ENCODE data around the gene DEDD. TPM values are rescaled to one million over a fixed set of nuclear protein-coding genes. Genes with fewer than 3 reads are reported as not detected.

The DEDD gene
- total RNA-seq, 1 experiment from 2014 or later = 39.2 TPM

- TF ChIP-seq IRF1 (CRISPR knock-in tag; IDR thresholded peaks at IDR 0.05) (no peak), ATF2 (CRISPR knock-in tag; IDR thresholded peaks at IDR 0.05; ENCODE audit: borderline replicate concordance, low read depth) (no peak), ZNF263 (CRISPR knock-in tag; IDR thresholded peaks at IDR 0.05; ENCODE audit: low read depth) (no peak), E2F5 (CRISPR knock-in tag; IDR thresholded peaks at IDR 0.05) (no peak), ZNF416 (CRISPR knock-in tag; IDR thresholded peaks at IDR 0.05) (no peak), HMGXB4 (CRISPR knock-in tag; IDR thresholded peaks at IDR 0.05) (no peak), FOXK1 (CRISPR knock-in tag; IDR thresholded peaks at IDR 0.05) (no peak), ZNF425 (CRISPR knock-in tag; conservative IDR thresholded peaks at IDR 0.05) (no peak), NFE2L1 (CRISPR knock-in tag; IDR thresholded peaks at IDR 0.05) (no peak)
These were observed 36.4 kb upstream of the DEDD start (continued) for GRCh38 chr1:161168906-161169305.

- Mint-ChIP-seq H3K4me3 (peak overlapping the region; percentile 79), H3K4me1 (peaks cover 8% of the 10 kb centered on the region), H3K36me3 (peaks cover 27% of the 10 kb centered on the region), H3K9me3 (no peaks in the 10 kb centered on the region), H3K27ac (peak overlapping the region; percentile 13), H3K27me3 (ENCODE audit: low read depth) (no peaks in the 10 kb centered on the region)
- ChIA-PET POLR2A (interaction anchor here (0.6 to 2.5 kb wide), 6 partner anchors 10 to 59 kb away, joined by 3 to 13 read pairs (median 6); partner anchors contain the start of genes ADAMTS4, B4GALT3, DEDD and TOMM40L), CTCF (interaction anchor here (0.6 to 2.8 kb wide), 22 partner anchors 9 to 215 kb away, joined by 3 to 41 read pairs (median 6); partner anchors contain the start of genes ADAMTS4, B4GALT3, DEDD and F11R)
- ATAC-seq (peak; percentile 6), DNase-seq (ENCODE audit: low spot score) (peak; percentile 47)
- TF ChIP-seq AFF4 (CRISPR knock-in tag; IDR thresholded peaks at IDR 0.05; ENCODE audit: borderline replicate concordance) = no peak
- no peak for TF ChIP-seq ATF3 (CRISPR knock-in tag; conservative IDR thresholded peaks at IDR 0.05)
- TF ChIP-seq ARID4B (CRISPR knock-in tag; IDR thresholded peaks at IDR 0.05; ENCODE audit: borderline replicate concordance) = no peak
- TF ChIP-seq CBFB (CRISPR knock-in tag; IDR thresholded peaks at IDR 0.05; ENCODE audit: low read depth) = no peak
- no peak for TF ChIP-seq FOXK1 (CRISPR knock-in tag; IDR thresholded peaks at IDR 0.05)
- TF ChIP-seq GABPB1 (CRISPR knock-in tag; IDR thresholded peaks at IDR 0.05) = no peak
- no peak for TF ChIP-seq USF2 (CRISPR knock-in tag; IDR thresholded peaks at IDR 0.05)
- TF ChIP-seq ZNF416 (CRISPR knock-in tag; IDR thresholded peaks at IDR 0.05) = no peak
- TF ChIP-seq KAT7 (CRISPR knock-in tag; IDR thresholded peaks at IDR 0.05; ENCODE audit: borderline replicate concordance) = no peak
These were observed 34.4 kb upstream of the DEDD start for GRCh38 chr1:161166669-161167548.

Measured in WTC11 (cell line).